ENCODE data around the gene LENG8. TPM values are rescaled to one million over a fixed set of nuclear protein-coding genes. Genes with fewer than 3 reads are reported as not detected.
A peak's percentile ranks its signal among the peaks of the same experiment; 100 is the strongest.

The LENG8 gene
- total and polyA plus RNA-seq, 4 experiments from 2014 or later = 3.1 to 565 (median 273) TPM

DNA sequence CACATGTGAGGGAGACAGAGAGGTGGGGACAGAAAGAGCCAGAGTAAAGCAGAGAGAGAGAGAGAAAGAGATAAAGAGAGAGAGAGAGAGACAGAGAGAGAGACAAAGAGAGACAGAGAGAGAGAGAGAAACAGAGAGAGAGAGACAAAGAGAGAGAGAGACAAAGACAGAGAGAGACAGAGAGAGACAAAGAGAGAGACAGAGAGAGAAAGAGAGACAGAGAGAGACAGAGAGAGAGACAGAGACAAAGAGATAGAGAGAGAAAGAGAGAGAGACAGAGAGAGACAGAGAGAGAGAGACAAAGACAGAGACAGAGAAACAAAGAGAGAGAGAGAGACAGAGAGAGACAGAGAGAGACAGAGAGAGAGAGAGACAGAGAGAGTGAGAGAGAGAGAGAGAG lies 38.0 kb upstream of the LENG8 start:
- H3K27me3 ChIP-seq (ENCODE audit: insufficient read depth, low read length) = peaks cover 15% of the 10 kb centered on the region
- intact Hi-C loops (cut with micrococcal nuclease) = no loop called here
- DNase-seq = no peak
- H3K36me3 ChIP-seq (ENCODE audit: insufficient read depth, low read length) = no peaks in the 10 kb centered on the region
- no peaks in the 10 kb centered on the region for H3K36me3 Mint-ChIP-seq
- H3K27ac ChIP-seq (ENCODE audit: low read depth, low read length) = no peak overlapping the region
- H3K9me3 ChIP-seq (ENCODE audit: control insufficient read depth in 1 of 2, low read length in 2 of 2) = no peaks in the 10 kb centered on the region
- POLR2A ChIA-PET (ENCODE audit: partially characterized antibody) = interaction anchor here (1.3 kb wide), 1 partner anchor 23 kb away, joined by 3 read pairs; no protein-coding TSS in a partner anchor
- H3K9me3 Mint-ChIP-seq = peaks cover 0 to 20% (median 5%) of the 10 kb centered on the region in 8 donors
- H3K4me3 ChIP-seq (ENCODE audit: low read length in 2 of 2) = no peak overlapping the region
- peaks cover 0 to 6% (median 3%) of the 10 kb centered on the region in 4 donors for H3K4me1 Mint-ChIP-seq
- H3K27ac Mint-ChIP-seq = peak overlapping the region in 1 of 7 donors; percentile 65
- peaks cover 16 to 23% of the 10 kb centered on the region in 2 donors for H3K27me3 Mint-ChIP-seq
- no peak overlapping the region for H3K4me3 Mint-ChIP-seq
- H3K4me1 ChIP-seq (ENCODE audit: insufficient read depth, low read length) = no peaks in the 10 kb centered on the region
- CTCF ChIA-PET (ENCODE audit: partially characterized antibody) = interaction anchor here (0.6 kb wide), 2 partner anchors 93 to 95 kb away, joined by 3 read pairs; no protein-coding TSS in a partner anchor

DNA sequence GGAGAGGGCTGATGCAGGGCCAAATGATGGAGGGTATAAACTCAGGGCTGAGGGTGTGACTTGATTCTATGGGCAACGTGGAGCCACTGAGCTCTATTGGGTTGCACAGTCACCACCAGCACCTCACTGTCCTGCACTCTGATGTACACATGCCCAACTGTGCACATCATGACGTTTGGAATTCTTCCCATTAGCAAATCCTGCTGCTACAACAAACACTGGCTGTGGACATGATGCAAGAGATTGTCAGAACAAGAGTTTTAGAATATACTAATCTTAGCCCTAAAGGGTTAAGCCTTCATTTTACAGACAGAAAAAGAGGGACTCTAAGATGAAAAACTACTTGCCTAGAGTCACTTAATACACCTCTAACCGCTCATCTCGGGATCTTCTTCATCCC lies 36.1 kb upstream of the LENG8 start:
- DNase-seq = no peak
- peaks cover 0 to 14% (median 6%) of the 10 kb centered on the region in 8 donors for H3K9me3 Mint-ChIP-seq
- no peak overlapping the region for H3K4me3 Mint-ChIP-seq
- intact Hi-C loops (cut with micrococcal nuclease) = no loop called here
- H3K36me3 Mint-ChIP-seq = no peaks in the 10 kb centered on the region
- Histone ChIP-seq H3K36me3 (ENCODE audit: insufficient read depth, low read length) (no peaks in the 10 kb centered on the region), H3K4me1 (ENCODE audit: insufficient read depth, low read length) (peaks cover 6% of the 10 kb centered on the region), H3K9me3 (ENCODE audit: control insufficient read depth in 1 of 2, low read length in 2 of 2) (no peaks in the 10 kb centered on the region), H3K27me3 (ENCODE audit: insufficient read depth, low read length) (peaks cover 19% of the 10 kb centered on the region), H3K4me3 (ENCODE audit: low read length in 2 of 2) (no peak overlapping the region), H3K27ac (ENCODE audit: low read depth, low read length) (no peak overlapping the region)
- ChIA-PET CTCF (ENCODE audit: partially characterized antibody) (no interaction called here), POLR2A (ENCODE audit: partially characterized antibody) (no interaction called here)
- peaks cover 25 to 33% of the 10 kb centered on the region in 2 donors for H3K27me3 Mint-ChIP-seq
- H3K27ac Mint-ChIP-seq = no peak overlapping the region
- H3K4me1 Mint-ChIP-seq = peaks cover 4 to 13% (median 11%) of the 10 kb centered on the region in 4 donors

DNA sequence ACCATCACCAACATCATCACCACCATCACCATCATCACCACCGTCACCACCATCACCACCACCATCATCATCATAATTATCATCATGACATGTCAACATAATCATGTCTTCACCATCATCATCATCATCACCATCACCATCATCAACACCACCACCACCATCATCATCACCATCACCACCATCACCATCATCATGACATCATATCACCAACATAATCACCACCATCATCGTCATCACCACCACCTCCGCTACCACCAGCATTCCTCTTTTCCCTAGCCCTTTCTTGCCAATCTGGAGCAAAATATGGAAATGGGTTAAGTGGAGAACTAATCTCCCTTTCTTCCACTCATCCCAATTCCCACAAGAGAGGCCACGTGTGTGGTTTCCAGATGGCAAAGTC lies 34.8 kb upstream of the LENG8 start:
- ChIA-PET CTCF (ENCODE audit: partially characterized antibody) (no interaction called here), POLR2A (ENCODE audit: partially characterized antibody) (no interaction called here)

DNA sequence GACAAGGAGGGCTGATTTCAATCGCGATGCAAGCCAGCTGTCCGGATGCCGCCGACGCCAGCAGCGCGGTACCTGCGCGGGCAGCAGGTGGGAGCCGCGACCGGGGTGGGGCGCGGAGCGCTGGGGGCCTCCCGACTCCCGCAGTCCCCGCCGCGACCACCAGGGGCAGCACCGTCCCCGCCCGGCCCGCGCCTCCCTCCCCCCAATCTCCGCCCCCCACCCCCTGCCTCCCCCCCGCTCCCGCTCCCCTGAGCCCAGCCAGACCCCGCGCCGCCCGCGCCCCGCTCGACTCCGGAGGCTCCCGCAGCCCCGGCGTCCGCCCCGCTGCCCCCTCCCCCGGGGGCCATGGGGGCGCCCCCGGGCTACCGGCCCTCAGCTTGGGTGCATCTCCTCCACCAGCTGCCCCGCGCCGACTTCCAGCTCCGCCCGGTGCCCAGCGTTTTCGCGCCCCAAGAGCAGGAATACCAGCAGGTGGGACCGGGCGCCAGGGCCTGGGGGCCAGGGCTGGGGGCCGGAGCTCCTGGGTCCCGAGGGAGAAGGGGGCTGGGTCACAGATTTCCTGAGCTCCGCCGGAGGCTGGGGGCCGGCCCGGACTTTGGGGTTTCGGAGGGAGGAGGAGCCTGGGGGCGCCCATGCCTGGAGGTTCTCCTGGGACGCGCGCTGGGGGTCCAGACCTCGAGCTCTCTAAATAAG lies 33.6 kb upstream of the LENG8 start, which contains the start of gene TTYH1:
Gene TTYH1, plus strand, starts transcription at position 257 of the 693 bp plus-strand sequence. Its CDS starts 89 bp downstream, at position 346.
- POLR2A ChIA-PET (ENCODE audit: partially characterized antibody) = no interaction called here
- no peaks in the 10 kb centered on the region for H3K9me3 ChIP-seq (ENCODE audit: control insufficient read depth in 1 of 2, low read length in 2 of 2)
- H3K4me3 Mint-ChIP-seq = peak within 1 kb of the TSS in 2 of 8 donors; percentile 33 to 35
- H3K36me3 Mint-ChIP-seq = no peaks in the 10 kb centered on the region
- peaks cover 36 to 39% of the 10 kb centered on the region in 2 donors for H3K27me3 Mint-ChIP-seq
- H3K4me1 ChIP-seq (ENCODE audit: insufficient read depth, low read length) = peaks cover 12% of the 10 kb centered on the region
- H3K36me3 ChIP-seq (ENCODE audit: insufficient read depth, low read length) = no peaks in the 10 kb centered on the region
- no peak within 1 kb of the TSS for H3K27ac ChIP-seq (ENCODE audit: low read depth, low read length)
- H3K4me1 Mint-ChIP-seq = peaks cover 10 to 21% (median 14%) of the 10 kb centered on the region in 4 donors
- intact Hi-C loops (cut with micrococcal nuclease) = no loop called here
- H3K27ac Mint-ChIP-seq = no peak within 1 kb of the TSS
- peak in 3 of 5 donors; percentile 18 to 24 (median 22) for DNase-seq
- CTCF ChIA-PET (ENCODE audit: partially characterized antibody) = no interaction called here
- H3K9me3 Mint-ChIP-seq = peaks cover 0 to 5% (median 1%) of the 10 kb centered on the region in 8 donors
- H3K4me3 ChIP-seq (ENCODE audit: low read length in 2 of 2) = no peak within 1 kb of the TSS
- H3K27me3 ChIP-seq (ENCODE audit: insufficient read depth, low read length) = peaks cover 19% of the 10 kb centered on the region

More for the DNA sequence above, 34.8 kb upstream of the LENG8 start:
- Histone ChIP-seq H3K36me3 (ENCODE audit: insufficient read depth, low read length) (no peaks in the 10 kb centered on the region), H3K4me1 (ENCODE audit: insufficient read depth, low read length) (peaks cover 12% of the 10 kb centered on the region), H3K27me3 (ENCODE audit: insufficient read depth, low read length) (peaks cover 19% of the 10 kb centered on the region), H3K27ac (ENCODE audit: low read depth, low read length) (no peak overlapping the region), H3K9me3 (ENCODE audit: control insufficient read depth in 1 of 2, low read length in 2 of 2) (no peaks in the 10 kb centered on the region), H3K4me3 (ENCODE audit: low read length in 2 of 2) (no peak overlapping the region)
- Mint-ChIP-seq H3K27ac (no peak overlapping the region), H3K4me3 (peak overlapping the region in 1 of 8 donors; percentile 9), H3K27me3 (peaks cover 29 to 36% of the 10 kb centered on the region in 2 donors), H3K4me1 (peaks cover 10 to 17% (median 15%) of the 10 kb centered on the region in 4 donors), H3K36me3 (no peaks in the 10 kb centered on the region), H3K9me3 (peaks cover 0 to 8% (median 4%) of the 10 kb centered on the region in 8 donors)
- no peak for DNase-seq
- intact Hi-C loops (cut with micrococcal nuclease) = no loop called here

DNA sequence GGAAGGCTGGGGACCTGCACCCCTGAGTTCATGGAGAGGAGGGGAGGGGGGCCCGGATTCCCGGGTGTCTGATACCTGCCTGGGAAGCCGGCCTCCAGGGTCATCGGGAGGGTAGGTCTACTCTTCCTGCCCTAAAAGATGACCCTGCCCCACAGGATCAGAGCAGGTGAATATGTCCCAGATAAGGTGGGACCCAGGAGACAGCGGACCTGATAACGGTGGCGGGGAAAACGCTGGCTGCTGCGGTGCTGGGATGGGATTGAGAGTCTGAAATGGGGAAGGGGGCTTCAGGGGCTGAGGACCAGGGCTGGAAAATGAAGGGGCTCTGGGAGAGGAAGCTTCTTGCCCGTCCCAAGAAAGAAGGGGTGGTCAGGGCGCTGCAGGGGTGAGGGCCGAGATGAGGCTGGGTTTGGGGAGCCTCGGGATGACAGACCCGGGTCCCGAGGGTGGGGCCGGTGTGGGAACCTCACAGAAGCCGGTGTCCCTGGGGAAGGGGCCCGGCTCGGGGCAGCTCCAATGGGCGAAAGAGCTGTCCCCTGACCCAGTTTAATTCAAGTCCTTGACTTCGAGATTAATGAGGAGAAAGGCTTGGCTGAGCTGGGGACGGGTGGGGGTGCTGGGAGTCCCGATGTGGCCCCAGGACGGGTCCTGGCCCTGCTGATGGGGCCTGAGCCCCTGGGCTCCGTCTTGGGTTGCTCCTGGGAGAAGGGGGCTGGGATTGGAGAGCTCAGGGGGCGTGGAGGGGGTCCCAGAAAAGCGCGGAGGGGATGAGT lies 32.9 kb upstream of the LENG8 start:
- POLR2A ChIA-PET (ENCODE audit: partially characterized antibody) = no interaction called here
- Histone ChIP-seq H3K9me3 (ENCODE audit: control insufficient read depth in 1 of 2, low read length in 2 of 2) (no peaks in the 10 kb centered on the region), H3K4me3 (ENCODE audit: low read length in 2 of 2) (no peak overlapping the region), H3K27ac (ENCODE audit: low read depth, low read length) (no peak overlapping the region), H3K4me1 (ENCODE audit: insufficient read depth, low read length) (peaks cover 12% of the 10 kb centered on the region), H3K36me3 (ENCODE audit: insufficient read depth, low read length) (no peaks in the 10 kb centered on the region), H3K27me3 (ENCODE audit: insufficient read depth, low read length) (peaks cover 19% of the 10 kb centered on the region)
- no peak overlapping the region for H3K27ac Mint-ChIP-seq
- peak overlapping the region in 1 of 8 donors; percentile 33 for H3K4me3 Mint-ChIP-seq
- intact Hi-C loops (cut with micrococcal nuclease) = no loop called here
- H3K27me3 Mint-ChIP-seq = peaks cover 36 to 39% of the 10 kb centered on the region in 2 donors
- H3K36me3 Mint-ChIP-seq = no peaks in the 10 kb centered on the region
- H3K4me1 Mint-ChIP-seq = peaks cover 10 to 21% (median 14%) of the 10 kb centered on the region in 4 donors
- CTCF ChIA-PET (ENCODE audit: partially characterized antibody) = no interaction called here
- DNase-seq = no peak
- H3K9me3 Mint-ChIP-seq = peaks cover 0 to 5% (median 1%) of the 10 kb centered on the region in 8 donors

DNA sequence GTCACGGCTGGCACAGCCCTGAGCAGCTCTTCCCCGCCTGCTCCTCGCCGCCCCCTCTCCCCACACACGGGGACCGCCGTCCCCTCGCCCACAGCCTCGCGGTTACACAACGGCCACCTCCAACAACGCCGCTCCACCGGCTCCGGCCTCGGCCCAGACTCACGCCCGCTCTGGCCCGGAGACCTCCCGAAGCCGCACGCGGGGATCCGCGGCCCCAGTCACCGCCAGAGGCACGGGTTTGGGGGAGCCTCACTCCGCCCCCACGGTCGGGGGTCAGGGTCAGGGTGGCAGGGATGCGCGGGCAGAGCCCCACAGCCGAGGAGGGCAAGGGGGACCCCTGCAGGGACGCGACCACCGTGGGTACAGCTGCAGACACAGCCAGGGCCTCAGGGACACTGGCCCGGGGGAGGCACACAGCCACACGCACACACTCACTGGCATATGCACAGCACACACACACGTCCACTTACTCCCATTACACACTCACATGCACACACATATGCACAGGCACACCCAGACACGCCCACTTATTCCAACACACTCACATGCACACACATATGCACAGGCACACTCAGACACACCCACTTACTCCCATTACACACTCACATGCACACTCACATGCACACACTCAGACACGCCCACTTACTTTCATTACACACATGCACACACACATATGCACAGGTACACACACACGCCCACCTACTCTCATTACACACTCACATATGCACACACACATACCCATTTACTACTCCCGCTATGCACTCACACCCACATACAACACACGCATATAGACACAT lies 32.1 kb upstream of the LENG8 start:
- Mint-ChIP-seq H3K36me3 (no peaks in the 10 kb centered on the region), H3K4me1 (peaks cover 10 to 21% (median 14%) of the 10 kb centered on the region in 4 donors), H3K4me3 (peak overlapping the region in 2 of 8 donors; percentile 0 to 44), H3K9me3 (peaks cover 0 to 5% (median 1%) of the 10 kb centered on the region in 8 donors), H3K27me3 (peaks cover 36 to 37% of the 10 kb centered on the region in 2 donors), H3K27ac (peak overlapping the region in 1 of 7 donors; percentile 3)
- Histone ChIP-seq H3K27me3 (ENCODE audit: insufficient read depth, low read length) (peaks cover 19% of the 10 kb centered on the region), H3K9me3 (ENCODE audit: control insufficient read depth in 1 of 2, low read length in 2 of 2) (no peaks in the 10 kb centered on the region), H3K36me3 (ENCODE audit: insufficient read depth, low read length) (no peaks in the 10 kb centered on the region), H3K4me1 (ENCODE audit: insufficient read depth, low read length) (peaks cover 12% of the 10 kb centered on the region), H3K4me3 (ENCODE audit: low read length in 2 of 2) (no peak overlapping the region), H3K27ac (ENCODE audit: low read depth, low read length) (no peak overlapping the region)
- intact Hi-C loops (cut with micrococcal nuclease) = no loop called here
- POLR2A ChIA-PET (ENCODE audit: partially characterized antibody) = no interaction called here
- CTCF ChIA-PET (ENCODE audit: partially characterized antibody) = no interaction called here
- DNase-seq = no peak

Measured in CD4-positive, alpha-beta memory T cell (primary cell).